Right lobe of liver (tissue), 6 donors: Measurements from ENCODE around the gene NT5DC1. TPM values are rescaled to one million over a fixed set of nuclear protein-coding genes. Genes with fewer than 3 reads are reported as not detected.

Experiments used
- ATAC-seq, 4 donors: fragments of 200-7000 bp; cut with Tn5 transposase; one replicate each; pipeline ENCODE4 v1.9.1; 2020; ENCODE audit warnings: mild to moderate bottlenecking in 4 of 4, moderate library complexity in 4 of 4
- DNase-seq, 3 donors: peaks; one replicate each; pipeline ENCODE4 v3.0.0-alpha.2; 2020
- H3K27ac ChIP-seq, 3 donors: fragments of 200-600 bp; one replicate each; pipeline ENCODE4 v1.8.0; 2022
- H3K27me3 ChIP-seq, 2 donors: fragments of 200-600 bp; one replicate each; pipeline ENCODE4 v1.8.0; 2022
- H3K36me3 ChIP-seq, 4 donors: fragments of 200-600 bp; sonication (generic) in 1 of 4; one replicate each; pipeline versions ENCODE4 v1.5.1 to v1.8.0; 2017 to 2022; ENCODE audit warnings: control low read depth in 1 of 4
- H3K4me1 ChIP-seq, 4 donors: fragments of 200-600 bp; sonication (generic) in 1 of 4; one replicate each; pipeline versions ENCODE4 v1.5.1 to v1.8.0; 2017 to 2022; ENCODE audit warnings: control low read depth in 1 of 4
- H3K4me3 ChIP-seq, 3 donors: fragments of 200-600 bp; one replicate each; pipeline ENCODE4 v1.8.0; 2022
- H3K9me3 ChIP-seq, 4 donors: fragments of 200-600 bp; sonication (generic) in 1 of 4; one replicate each; pipeline versions ENCODE4 v1.5.1 to v1.8.0; 2017 to 2022; ENCODE audit warnings: control low read depth in 1 of 4
- CTCF ChIP-seq, 4 donors: fragments of 200-600 bp in 3 of 4; fragments of 450-650 bp in 1 of 4; IDR thresholded peaks; one replicate each; pipeline versions ENCODE4 v1.5.1 to v1.8.0; 2016 to 2022; ENCODE audit warnings: antibody characterized with exemption in 4 of 4, mild to moderate bottlenecking in 2 of 4
- POLR2A ChIP-seq: fragments of 450-650 bp; IDR thresholded peaks from one replicate; pipeline ENCODE4 v1.6.1; 2017; ENCODE audit warnings: antibody characterized with exemption, mild to moderate bottlenecking
- WGBS: methylation state at CpG from one replicate; pipeline ENCODE4 v1.1.6; 2018; ENCODE audit warnings: low coverage, low lambda C conversion rate; ENCODE audit not compliant: insufficient coverage; ENCODE audit errors: missing lambda C conversion rate; 5-methylcytosine and 5-hydroxymethylcytosine counted together
- intact Hi-C, 2 donors: fragments of 100-400 bp; cut with DNase I; formaldehyde crosslinking; loops; one replicate each; pipeline versions ENCODE4 v1.11.2 to v1.14.1; 2022
- total RNA-seq, 6 experiments: library from RNA; depleted of rRNA in 2 of 6; stranded (reverse); fragments of >200 nt in 2 of 6; fragmentation: NEBNext Ultra II Directional in 3 of 6; extraction: Animal tissue kit (Norgen Biotek cat#: 25700) in 3 of 6; gene quantifications; one replicate each; pipeline versions ENCODE4 v1.1.0 to v1.2.4, GENCODE V29; 2016 to 2023
- donor health status: DM: no; HTN: yes; CAD: no.
- donor health status: DM: no; HTN: no; CAD: no.
- donor health status: DM: no; HTN: no; CAD: no.
- donor health status: DM: no; HTN: yes; CAD: no.
- donor health status: DM: no; HTN: yes; CAD: no.

Gene NT5DC1
- total RNA-seq, 6 experiments from 2014 or later, result 8.5 to 49.1 (median 34.8) TPM

GRCh38 chr6:116118608-116119007, 18.0 kb downstream of the NT5DC1 start:
- intact Hi-C loops, result no loop called here
- H3K27ac ChIP-seq, result no peak overlapping the region
- H3K4me3 ChIP-seq, result no peak overlapping the region
- H3K9me3 ChIP-seq, result no peaks in the 10 kb centered on the region
- peaks cover 0 to 1% (median 0%) of the 10 kb centered on the region in 4 donors for H3K4me1 ChIP-seq
- peaks cover 0 to 37% (median 0%) of the 10 kb centered on the region in 4 donors for H3K36me3 ChIP-seq
- DNase-seq, result no peak
- TF ChIP-seq POLR2A, result no peak
- no peak for TF ChIP-seq CTCF (IDR thresholded peaks at IDR 0.05)
- no peaks in the 10 kb centered on the region for H3K27me3 ChIP-seq
- no peak for ATAC-seq

DNA sequence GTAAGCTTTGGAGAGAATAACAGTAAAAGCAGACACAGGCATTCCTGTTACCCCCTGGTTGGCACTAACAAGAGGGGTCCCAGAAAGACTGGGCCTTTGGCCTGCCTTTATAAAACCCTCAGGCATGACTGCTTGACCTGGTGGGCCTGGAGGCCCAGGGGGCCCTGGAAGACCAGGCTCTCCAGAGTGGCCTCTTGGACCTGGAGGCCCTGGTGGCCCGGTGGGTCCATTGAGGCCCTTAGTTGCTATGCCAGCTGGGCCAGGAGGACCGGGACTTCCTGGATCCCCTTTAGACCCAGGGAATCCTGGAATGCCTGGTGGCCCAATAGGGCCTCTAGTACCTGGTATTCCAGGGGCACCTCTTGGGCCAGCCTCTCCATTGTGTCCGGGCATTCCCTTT, 19.8 kb downstream of the NT5DC1 start:
- no peaks in the 10 kb centered on the region for H3K9me3 ChIP-seq
- no peak for DNase-seq

DNA sequence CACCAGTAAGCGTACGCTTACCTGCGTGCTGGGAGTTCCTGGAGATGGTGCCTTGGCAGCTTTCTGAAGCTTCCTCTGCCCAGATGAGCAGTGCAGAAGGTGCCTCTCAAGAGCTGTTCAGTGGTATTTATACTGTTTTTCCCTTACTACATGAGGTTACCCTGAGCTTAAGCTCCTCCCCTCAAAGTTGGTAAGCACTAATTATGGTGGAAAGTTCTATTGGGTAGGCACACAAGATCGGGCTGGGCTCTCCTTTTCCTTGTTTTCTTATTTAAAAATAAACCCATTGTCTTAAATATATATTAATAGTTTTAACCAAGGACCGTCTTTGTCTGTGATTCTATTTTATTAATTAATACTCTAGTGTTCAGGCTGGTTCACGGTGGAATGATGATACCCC, 25.4 kb downstream of the NT5DC1 start, which contains the start of gene COL10A1:
Gene COL10A1 (minus strand): TSS at position 101 of the 400 bp plus-strand sequence. CDS start 640 bp downstream, outside the sequence.
- Histone ChIP-seq H3K4me3 (no peak within 1 kb of the TSS), H3K27ac (no peak within 1 kb of the TSS), H3K9me3 (no peaks in the 10 kb centered on the region), H3K27me3 (no peaks in the 10 kb centered on the region), H3K36me3 (no peaks in the 10 kb centered on the region), H3K4me1 (no peaks in the 10 kb centered on the region)
- TF ChIP-seq POLR2A (no peak), CTCF (IDR thresholded peaks at IDR 0.05) (no peak)
- intact Hi-C loops, result no loop called here
- no peak for ATAC-seq
- no peak for DNase-seq
- 96% methylated on average over 3 of the region's 6 CpGs for WGBS

More for the DNA sequence above, 19.8 kb downstream of the NT5DC1 start:
- ATAC-seq, result no peak
- Histone ChIP-seq H3K4me3 (no peak overlapping the region), H3K27me3 (no peaks in the 10 kb centered on the region), H3K4me1 (no peaks in the 10 kb centered on the region), H3K27ac (no peak overlapping the region), H3K36me3 (peaks cover 0 to 24% (median 0%) of the 10 kb centered on the region in 4 donors)
- intact Hi-C loops, result no loop called here
- no peak for TF ChIP-seq POLR2A
- TF ChIP-seq CTCF (IDR thresholded peaks at IDR 0.05), result no peak
- WGBS, result 100% methylated on average over 1 of the region's 3 CpGs

GRCh38 chr6:116127771-116128493, 27.3 kb downstream of the NT5DC1 start:
- no peak for TF ChIP-seq POLR2A
- H3K4me1 ChIP-seq, result no peaks in the 10 kb centered on the region
- 86% methylated on average over 2 of the region's 2 CpGs for WGBS
- H3K36me3 ChIP-seq, result no peaks in the 10 kb centered on the region
- H3K4me3 ChIP-seq, result no peak overlapping the region
- H3K9me3 ChIP-seq, result no peaks in the 10 kb centered on the region
- H3K27me3 ChIP-seq, result no peaks in the 10 kb centered on the region
- no peak overlapping the region for H3K27ac ChIP-seq
- no peak for DNase-seq
- intact Hi-C loops, result no loop called here
- no peak for ATAC-seq

- WGBS, result 79% methylated on average over 3 of the region's 3 CpGs
- DNase-seq, result no peak
- H3K4me1 ChIP-seq, result no peaks in the 10 kb centered on the region
- no peak for TF ChIP-seq CTCF (IDR thresholded peaks at IDR 0.05)
- TF ChIP-seq POLR2A, result no peak
- H3K9me3 ChIP-seq, result no peaks in the 10 kb centered on the region
- H3K36me3 ChIP-seq, result no peaks in the 10 kb centered on the region
- no peaks in the 10 kb centered on the region for H3K27me3 ChIP-seq
- intact Hi-C loops, result no loop called here
- no peak for ATAC-seq
- no peak overlapping the region for H3K4me3 ChIP-seq
- H3K27ac ChIP-seq, result no peak overlapping the region
Observed at GRCh38 chr6:116133453-116133852, 32.8 kb downstream of the NT5DC1 start.
